ENCODE data around the gene CHCT1.

DNA sequence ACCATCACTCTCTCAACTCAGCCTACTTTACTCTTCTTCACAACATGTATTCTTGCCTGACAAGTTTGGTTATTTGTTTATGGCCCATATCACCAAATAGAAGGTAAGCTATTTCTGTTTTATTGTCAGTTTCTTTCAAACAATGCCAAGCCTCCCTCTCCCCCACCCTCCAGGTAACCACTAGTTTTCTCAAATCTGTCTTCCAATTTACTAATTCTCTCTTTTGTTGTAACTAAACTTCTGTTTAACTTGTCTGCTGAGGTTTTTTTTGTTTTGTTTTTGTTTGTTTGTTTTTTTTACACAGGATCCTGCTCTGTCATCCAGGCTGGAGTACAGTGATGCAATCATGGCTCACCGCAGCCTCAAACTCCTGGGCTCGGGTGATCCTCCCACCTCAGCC lies 34.9 kb downstream of the CHCT1 start:
- TF ChIP-seq, protein P1, sequence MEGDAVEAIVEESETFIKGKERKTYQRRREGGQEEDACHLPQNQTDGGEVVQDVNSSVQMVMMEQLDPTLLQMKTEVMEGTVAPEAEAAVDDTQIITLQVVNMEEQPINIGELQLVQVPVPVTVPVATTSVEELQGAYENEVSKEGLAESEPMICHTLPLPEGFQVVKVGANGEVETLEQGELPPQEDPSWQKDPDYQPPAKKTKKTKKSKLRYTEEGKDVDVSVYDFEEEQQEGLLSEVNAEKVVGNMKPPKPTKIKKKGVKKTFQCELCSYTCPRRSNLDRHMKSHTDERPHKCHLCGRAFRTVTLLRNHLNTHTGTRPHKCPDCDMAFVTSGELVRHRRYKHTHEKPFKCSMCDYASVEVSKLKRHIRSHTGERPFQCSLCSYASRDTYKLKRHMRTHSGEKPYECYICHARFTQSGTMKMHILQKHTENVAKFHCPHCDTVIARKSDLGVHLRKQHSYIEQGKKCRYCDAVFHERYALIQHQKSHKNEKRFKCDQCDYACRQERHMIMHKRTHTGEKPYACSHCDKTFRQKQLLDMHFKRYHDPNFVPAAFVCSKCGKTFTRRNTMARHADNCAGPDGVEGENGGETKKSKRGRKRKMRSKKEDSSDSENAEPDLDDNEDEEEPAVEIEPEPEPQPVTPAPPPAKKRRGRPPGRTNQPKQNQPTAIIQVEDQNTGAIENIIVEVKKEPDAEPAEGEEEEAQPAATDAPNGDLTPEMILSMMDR (IDR thresholded peaks at IDR 0.05; ENCODE audit: extremely low read depth in 1 of 2, insufficient read depth in 1 of 2, low read depth in 1 of 2, low read length in 2 of 2): no peak
- TF ChIP-seq POLR2A (IDR thresholded peaks at IDR 0.05; ENCODE audit: low read depth, low read length): no peak
- TF ChIP-seq, protein P2, sequence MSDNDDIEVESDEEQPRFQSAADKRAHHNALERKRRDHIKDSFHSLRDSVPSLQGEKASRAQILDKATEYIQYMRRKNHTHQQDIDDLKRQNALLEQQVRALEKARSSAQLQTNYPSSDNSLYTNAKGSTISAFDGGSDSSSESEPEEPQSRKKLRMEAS (IDR thresholded peaks at IDR 0.05; ENCODE audit: insufficient read depth, insufficient read length): no peak
- no peak for TF ChIP-seq MYC (IDR thresholded peaks at IDR 0.05; ENCODE audit: low read depth, low read length)
